GM19467 (cell line): Measurements from ENCODE around the gene TSHZ2.
A peak's percentile ranks its signal among the peaks of the same experiment; 100 is the strongest.

Source experiments
- ATAC-seq: cut with Tn5 transposase; IDR thresholded peaks from one replicate; pipeline ENCODE4 v1.9.1; 2021; ENCODE audit warnings: mild to moderate bottlenecking, moderate library complexity; ENCODE audit not compliant: unreplicated experiment

Gene TSHZ2

DNA sequence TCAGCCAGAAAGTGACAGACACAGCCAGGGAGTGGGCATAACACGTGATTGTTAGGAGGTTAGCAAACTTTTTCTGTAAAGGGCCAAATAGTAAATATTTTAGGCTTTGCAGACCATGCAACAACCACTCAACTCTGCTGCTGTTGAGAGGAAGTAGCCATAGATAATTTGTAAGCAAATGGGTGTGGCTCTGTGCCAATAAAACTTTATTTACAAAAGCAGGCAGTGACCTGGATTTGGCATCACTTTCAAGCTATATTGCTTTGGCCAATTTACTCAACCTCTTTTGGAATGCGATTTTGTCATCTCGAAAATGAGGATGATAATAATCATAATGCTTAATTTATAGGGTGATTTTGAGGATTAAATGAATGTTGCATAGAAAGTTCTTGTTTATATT, 152.6 kb downstream of the TSHZ2 start:
- ATAC-seq: no peak

- ATAC-seq: no peak
Measured at GRCh38 chr20:53126185-53126584, 154.0 kb downstream of the TSHZ2 start.

- ATAC-seq: no peak
Measured at GRCh38 chr20:53127027-53127426, 154.9 kb downstream of the TSHZ2 start.

DNA sequence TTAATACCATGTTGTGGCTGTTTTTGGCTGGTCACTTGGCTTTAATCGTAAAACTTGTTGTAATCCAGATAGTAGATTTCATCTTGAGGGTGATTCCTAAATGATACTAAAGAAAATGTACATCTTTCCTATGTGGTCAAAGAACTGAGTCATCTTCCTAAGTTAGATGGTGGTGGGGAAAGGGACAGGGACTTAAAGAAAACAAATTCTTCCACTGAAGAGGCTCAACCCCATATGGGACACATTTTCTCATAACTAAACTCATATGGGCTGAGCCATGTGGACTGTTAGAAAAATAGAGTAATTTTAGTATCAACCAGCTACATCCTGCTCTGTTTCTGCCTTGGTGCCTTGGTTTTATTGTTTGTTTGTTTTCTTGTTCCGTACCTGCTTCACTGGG, 155.8 kb downstream of the TSHZ2 start:
- no peak for ATAC-seq

DNA sequence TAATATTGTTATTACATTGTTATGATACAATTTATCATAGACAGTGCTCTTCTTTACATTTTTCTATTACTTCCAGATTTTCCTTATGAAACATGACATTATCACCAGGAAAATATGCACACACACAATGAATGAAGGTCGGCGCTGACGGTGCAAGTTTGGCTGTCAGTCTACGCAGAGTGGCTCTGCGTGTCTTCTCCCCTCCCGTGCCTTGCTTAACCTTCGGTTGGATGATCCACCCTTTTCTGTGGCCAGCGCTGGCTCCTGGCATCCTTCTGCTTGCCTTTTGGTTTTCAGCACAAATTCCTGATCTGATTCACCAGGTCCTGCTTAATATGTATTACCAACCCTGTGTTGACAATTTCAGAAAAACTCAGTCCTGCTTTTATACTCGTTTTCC, 157.4 kb downstream of the TSHZ2 start:
- ATAC-seq: no peak

DNA sequence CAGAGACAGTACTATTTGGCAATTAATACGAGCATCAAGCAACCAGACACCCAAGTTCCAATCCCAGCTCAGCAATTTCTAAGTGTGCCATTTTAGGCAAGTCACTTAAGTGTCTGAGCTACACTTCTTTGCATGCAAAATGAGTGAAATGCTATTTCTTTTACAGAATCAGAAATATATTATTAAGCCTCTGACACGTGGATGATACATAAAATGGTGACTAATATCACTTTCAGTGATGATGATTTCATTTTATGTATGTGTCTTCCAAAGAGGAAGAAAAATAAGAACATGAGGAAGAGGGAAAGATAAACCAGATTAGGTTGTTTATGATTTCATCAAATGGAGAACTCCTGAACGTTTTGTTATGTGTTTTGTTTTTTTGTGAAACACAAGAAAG, 158.6 kb downstream of the TSHZ2 start:
- ATAC-seq: no peak

DNA sequence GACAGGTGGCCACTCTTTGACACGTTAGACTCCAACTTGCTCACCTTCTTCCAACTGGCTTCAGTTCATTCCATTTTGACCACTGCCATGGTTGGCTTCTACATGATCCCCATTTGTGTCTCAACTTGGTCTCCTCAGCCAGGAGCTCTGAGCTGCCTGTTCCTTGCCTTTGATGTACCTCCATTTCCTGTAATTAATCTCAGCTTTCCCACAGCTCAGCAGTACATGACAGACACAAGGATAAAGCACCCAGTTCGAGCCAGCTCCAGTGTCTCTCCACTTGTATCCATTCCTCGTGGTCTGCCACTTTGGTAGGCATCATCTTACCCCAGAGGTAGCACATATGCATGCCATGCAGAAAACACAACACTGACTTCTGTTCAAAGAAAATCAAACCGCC, 161.0 kb downstream of the TSHZ2 start:
- no peak for ATAC-seq

DNA sequence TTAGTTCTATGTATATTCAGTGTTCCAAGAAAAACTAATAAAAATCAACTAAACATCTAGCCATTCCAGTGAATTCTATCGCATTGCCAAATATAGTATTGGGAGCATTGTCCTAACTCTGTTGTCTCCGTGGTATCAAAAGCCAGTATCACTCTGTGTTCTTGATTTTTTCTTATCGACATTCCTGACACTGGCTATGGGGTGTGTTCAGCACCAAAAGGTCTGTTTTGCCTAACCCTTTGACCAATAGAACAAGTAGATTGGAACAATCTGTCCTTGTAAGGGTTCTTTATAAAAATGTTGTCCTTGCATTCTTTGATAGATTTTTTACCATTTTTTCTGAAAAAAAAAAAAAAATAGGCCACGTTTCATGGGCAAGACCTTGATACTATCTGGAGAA, 161.5 kb downstream of the TSHZ2 start:
- no peak for ATAC-seq

DNA sequence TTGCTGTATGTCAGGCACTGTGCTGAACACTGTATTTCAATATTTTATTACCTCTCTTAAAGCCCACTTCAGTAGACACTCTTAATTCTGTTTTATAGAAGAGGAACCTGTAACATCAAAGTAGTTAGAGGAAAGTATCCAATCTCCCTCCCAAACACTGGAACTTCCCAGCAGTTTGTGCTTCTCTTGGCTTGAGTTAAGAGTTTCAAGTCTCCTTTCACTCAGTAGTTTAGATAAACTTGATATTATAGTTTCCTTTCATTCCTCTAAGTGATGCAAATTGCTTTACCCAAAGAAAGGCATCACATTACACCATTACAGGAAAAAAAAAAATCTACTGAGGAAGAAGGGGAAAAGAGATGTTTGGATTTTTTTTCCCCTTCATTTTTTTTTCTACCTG, 164.3 kb downstream of the TSHZ2 start:
- ATAC-seq: no peak

- ATAC-seq: peak; percentile 90
Measured at GRCh38 chr20:53138454-53139262, 166.5 kb downstream of the TSHZ2 start.

DNA sequence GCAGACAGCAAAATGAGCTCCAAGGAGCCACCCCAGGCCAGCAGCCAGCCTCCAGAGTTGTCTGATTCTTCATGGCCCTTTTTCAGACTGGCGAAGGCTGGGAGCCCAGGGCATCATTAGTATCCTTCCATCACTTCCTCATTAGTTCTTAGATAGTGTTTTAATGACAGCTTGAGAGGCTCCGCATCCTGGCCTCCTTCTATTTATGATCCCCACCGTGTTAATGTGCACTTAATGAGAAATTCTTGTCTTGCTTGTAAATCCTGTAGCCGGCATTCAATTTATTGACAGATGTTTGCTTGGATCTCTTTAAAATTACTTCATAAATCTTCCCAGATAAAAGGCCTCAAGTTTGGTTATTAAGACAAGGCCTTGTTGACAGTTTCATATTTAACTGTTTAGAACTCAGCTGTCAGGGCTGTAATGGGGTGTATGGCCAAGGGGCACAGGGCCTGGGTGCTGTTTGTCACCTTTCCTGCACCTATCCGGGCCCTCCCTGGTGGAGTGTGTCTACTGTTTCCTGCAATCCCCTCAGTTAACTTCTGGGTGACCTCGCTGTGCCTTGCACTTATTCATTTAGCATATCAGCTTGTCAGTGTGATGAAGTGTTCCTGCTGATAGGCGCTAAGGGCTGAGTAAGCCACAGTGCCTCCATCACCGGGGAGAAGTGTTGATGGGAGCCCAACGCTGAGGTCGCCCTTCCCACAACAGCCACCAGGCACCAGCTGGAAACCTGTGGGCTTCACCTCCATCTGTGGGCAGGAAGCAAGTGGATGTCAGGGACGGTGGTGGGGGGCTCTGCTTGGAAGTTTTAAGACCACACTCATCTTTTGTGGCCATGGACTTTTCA, 169.3 kb downstream of the TSHZ2 start:
- ATAC-seq: no peak

DNA sequence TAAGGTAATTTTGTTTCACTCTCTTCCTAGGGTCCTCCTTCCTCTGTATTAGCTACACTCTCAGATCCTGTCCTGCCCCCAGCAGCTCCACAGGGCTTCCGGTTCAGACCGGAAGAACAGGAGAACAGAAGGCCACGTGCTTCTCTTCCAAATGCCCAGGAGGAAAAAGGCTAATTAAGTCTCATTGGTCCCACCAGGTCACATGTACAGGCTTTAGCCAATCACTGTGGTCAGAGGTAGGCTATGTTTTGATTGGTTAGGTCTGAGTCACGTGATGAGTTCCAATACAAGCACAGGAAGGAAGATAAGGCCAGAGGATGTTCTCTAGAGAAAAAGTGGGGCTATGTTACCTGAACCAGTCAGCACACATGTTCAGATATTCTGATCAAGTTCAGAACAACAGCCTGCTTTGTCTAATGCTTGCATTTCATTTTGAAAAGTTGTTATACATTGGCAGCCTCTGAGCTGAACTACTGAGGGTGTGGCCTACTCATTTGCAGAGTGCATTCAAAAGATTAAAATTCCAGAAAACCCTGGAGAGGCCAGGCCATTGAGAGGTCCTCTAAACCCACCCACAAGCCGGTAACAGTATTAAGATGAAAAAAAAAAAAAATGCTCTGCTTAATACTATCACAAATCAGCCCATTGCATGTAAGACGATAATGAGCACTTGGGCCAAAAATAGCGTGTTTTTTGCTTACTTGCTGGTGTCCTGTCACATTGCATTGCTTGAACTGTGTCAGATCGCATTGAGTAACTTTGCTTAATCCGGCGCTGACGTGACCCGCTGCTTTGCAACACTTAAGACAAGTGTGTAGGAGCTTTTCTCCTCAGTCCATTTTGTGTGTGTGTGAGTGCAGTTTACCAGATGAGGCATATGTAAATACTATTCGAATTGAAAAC, 170.3 kb downstream of the TSHZ2 start:
- ATAC-seq: no peak

DNA sequence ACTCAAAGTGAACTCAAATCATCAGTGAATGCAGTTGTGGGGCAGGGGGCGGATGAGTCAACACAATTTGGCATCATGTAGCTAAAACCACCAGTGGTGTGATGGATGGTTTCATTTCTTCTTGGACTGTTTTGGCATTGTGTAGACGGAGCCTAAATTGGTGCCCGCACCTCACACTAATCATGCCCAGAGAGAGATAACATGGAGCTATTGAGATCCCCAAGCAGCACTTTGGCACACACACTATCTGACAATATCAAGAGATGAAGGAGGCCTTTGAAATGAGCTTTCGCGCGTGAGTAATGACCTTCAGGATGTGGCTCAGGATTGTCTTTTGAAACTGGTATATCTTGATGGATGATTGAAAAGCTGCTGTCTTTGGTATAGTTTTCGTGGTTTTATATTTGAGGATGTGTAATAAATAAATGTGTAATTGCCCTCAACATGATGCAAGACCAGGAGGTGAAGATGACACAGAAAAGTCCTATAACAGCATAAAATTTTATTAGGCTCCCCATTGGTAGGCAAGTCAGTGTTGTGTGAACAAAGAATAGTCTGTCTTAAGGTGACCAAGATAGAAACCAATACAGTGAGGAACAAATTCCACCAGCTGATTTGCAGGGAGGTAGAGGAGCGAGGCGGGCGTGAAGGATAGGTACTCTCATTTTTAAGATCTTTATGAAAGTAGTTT, 174.2 kb downstream of the TSHZ2 start:
- ATAC-seq: no peak

DNA sequence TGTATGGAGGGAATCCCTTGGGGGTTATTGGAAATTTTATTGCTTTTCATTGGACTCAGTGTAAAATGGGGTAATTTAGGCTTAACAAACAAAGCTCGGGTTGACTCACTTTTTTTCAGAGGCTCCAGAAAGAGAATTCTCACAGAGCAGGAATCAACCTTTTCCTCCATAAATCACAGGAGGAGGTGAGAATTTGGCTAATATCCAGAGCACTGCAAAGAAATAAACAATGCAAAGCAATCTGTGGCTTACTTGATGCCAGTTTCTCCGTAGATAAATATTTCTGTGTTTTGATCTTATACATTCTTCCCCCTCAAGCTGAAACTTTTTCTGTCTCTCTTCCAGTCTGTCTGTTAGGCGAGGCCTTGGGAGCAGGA, 176.6 kb downstream of the TSHZ2 start:
- no peak for ATAC-seq

DNA sequence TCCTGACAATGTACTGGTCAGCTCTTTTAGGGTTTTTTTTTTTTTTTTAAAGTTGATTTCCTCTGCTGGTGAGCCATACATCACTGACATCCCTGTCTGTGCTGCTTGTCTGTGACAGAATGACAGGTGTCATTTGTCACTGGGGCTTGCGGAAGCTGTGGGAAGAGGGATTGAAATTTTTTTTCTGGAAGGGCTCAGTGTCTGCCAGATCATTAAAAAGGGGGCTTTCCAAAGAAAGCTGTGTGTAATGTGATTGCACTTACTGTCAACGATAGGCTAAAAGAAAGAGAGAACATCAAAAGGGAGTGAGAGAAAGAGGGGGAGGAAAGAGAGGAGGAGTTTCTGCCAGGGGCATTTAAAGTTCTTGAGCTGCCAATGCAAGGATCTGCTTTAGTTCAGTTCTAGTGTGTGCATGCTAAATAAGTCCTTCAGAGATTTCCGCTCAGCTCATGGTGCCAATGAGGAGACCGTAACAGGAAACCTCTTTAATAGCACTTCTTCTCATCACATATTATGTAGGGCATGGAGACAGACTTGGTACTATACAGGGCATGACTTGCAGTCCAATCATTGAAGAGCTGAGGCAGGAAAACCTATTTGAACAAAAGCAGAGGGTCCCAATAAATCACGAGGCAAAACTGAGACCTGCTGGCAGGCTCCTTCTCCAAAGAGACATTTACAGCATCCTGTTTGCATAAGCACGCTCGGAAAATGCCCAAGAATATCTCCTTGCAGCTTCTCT, 177.2 kb downstream of the TSHZ2 start:
- ATAC-seq: no peak

- no peak for ATAC-seq
Measured at GRCh38 chr20:53149890-53150205, 177.7 kb downstream of the TSHZ2 start.

DNA sequence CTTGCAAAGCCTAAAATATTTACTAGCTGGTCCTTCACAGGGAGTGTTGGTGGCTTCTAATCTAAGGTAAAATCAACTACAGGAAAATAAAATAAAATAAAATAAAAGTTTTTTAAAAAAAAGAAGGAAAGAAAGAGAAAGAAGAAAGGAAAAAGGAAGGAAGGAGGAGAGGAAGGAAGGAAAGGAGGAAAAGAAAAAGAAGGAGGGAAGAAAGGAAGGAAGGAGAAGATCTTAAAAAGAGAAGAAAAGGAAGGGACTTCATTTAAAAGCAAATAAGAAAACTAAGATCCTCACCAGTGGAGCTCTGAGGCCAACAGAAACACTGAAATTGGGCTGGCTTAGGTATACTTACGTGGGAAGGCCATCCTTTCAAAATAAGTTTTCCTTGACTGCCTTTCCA, 178.4 kb downstream of the TSHZ2 start:
- no peak for ATAC-seq

- ATAC-seq: no peak
Measured at GRCh38 chr20:53152228-53152627, 180.1 kb downstream of the TSHZ2 start.

DNA sequence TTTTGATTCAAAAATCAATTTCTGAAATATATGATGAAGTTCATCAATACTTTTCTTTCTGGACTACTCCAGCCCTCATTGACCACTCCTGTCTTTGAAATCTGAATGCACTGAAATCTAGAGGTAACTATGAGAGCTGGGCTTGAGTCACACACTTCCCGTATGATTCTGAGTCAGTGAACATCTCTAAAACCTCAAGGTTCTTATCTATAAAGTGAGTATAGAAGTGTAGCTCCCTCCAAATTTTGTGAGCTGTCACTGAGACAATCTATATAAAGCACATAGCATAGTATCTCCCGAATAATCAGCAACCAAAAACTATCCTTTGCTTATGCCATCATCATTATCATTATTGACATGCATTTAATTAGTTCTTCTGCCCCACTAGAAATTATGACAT, 182.4 kb downstream of the TSHZ2 start:
- ATAC-seq: no peak
